NT2/D1 (cell line): ENCODE results near the gene TNMD.
A peak's percentile ranks its signal among the peaks of the same experiment; 100 is the strongest.

Experiments
- DNase-seq: peaks from one replicate; pipeline ENCODE4 v3.0.0-alpha.2; 2011; ENCODE audit warnings: low read depth, low spot score
- H3K27me3 ChIP-seq: 2 replicates; pipeline ENCODE4 v1.6.0; 2011; ENCODE audit warnings: mild to moderate bottlenecking; ENCODE audit not compliant: insufficient read length, insufficient read depth
- H3K36me3 ChIP-seq: 2 replicates; pipeline ENCODE4 v1.6.1; 2011; ENCODE audit warnings: mild to moderate bottlenecking, low read length, mixed read lengths; ENCODE audit not compliant: insufficient read depth, insufficient read length
- H3K4me1 ChIP-seq: 2 replicates; pipeline ENCODE4 v1.5.1; 2011; ENCODE audit not compliant: insufficient read depth, insufficient read length
- H3K4me3 ChIP-seq: 2 replicates; pipeline ENCODE4 v1.5.1; 2011; ENCODE audit warnings: low read depth; ENCODE audit not compliant: insufficient read length
- H3K9ac ChIP-seq: 2 replicates; pipeline ENCODE4 v1.6.0; 2011; ENCODE audit warnings: low read depth; ENCODE audit not compliant: insufficient read length
- H3K9me3 ChIP-seq: 2 replicates; pipeline ENCODE4 v1.5.1; 2011; ENCODE audit warnings: mild to moderate bottlenecking, low read length; ENCODE audit not compliant: insufficient read depth
- SUZ12 ChIP-seq: IDR thresholded peaks from 2 replicates; pipeline ENCODE4 v1.6.1; 2011; ENCODE audit not compliant: insufficient read length, insufficient read depth; ENCODE audit errors: extremely low read depth
- YY1 ChIP-seq: IDR thresholded peaks from 2 replicates; pipeline ENCODE4 v1.6.1; 2011; ENCODE audit not compliant: insufficient read length, insufficient read depth
- ZNF274 ChIP-seq: IDR thresholded peaks from 2 replicates; pipeline ENCODE4 v1.6.1; 2011; ENCODE audit warnings: mild to moderate bottlenecking, low read depth, low read length

Gene TNMD

GRCh38 chrX:100599456-100599855 is 14.7 kb downstream of the TNMD start:
- Histone ChIP-seq H3K27me3 (no peaks in the 10 kb centered on the region), H3K9me3 (no peaks in the 10 kb centered on the region), H3K36me3 (no peaks in the 10 kb centered on the region), H3K4me3 (no peak overlapping the region), H3K9ac (no peak overlapping the region), H3K4me1 (no peaks in the 10 kb centered on the region)
- TF ChIP-seq SUZ12: no peak
- no peak for TF ChIP-seq YY1
- no peak for TF ChIP-seq ZNF274
- DNase-seq: no peak

DNA sequence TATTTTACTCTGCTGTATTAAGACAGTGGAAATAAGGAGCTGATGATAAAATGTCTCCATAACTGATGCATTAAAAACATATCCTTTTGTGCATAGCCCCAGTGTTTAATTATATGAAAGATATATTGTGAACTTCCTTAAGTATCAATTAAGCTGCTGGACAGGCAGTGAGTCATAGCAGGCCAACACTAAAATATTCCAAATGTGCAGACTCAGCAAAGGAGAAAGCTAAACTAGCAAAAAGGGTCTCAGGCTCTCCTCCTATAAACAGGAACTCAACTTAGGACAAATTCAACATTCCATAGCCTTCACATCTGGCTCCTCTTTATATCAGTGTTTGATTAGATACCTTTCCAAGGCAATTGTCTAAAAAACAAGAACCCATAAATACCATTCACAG is 15.6 kb downstream of the TNMD start:
- no peaks in the 10 kb centered on the region for H3K9me3 ChIP-seq
- no peak overlapping the region for H3K4me3 ChIP-seq
- no peaks in the 10 kb centered on the region for H3K27me3 ChIP-seq
- no peak for TF ChIP-seq SUZ12
- no peak for TF ChIP-seq YY1
- no peak for TF ChIP-seq ZNF274
- no peaks in the 10 kb centered on the region for H3K4me1 ChIP-seq
- no peak overlapping the region for H3K9ac ChIP-seq
- no peak for DNase-seq
- no peaks in the 10 kb centered on the region for H3K36me3 ChIP-seq

- Histone ChIP-seq H3K27me3 (no peaks in the 10 kb centered on the region), H3K4me1 (no peaks in the 10 kb centered on the region)
- no peak for DNase-seq
Observed at GRCh38 chrX:100600758-100601157, 16.0 kb downstream of the TNMD start.

DNA sequence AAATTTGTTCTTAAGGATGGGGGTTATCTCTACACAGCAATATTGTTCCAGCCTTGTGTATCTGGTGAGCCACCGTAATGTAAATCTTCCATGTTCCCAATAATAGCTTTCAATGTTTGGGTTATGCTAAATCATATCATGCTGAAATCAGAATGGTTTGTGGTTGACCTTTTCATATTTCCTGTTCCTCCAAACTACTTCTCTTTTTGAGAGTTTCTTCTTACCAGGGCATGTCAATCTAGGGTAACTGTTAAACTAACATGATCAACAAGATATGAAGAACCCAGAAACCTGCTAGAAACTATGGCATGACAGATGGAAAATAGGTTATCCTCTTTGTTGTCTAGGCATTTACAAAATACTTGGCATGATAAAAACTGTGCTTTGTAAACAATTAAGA is 22.0 kb downstream of the TNMD start:
- Histone ChIP-seq H3K27me3 (no peaks in the 10 kb centered on the region), H3K9me3 (no peaks in the 10 kb centered on the region), H3K4me3 (no peak overlapping the region), H3K36me3 (no peaks in the 10 kb centered on the region), H3K9ac (no peak overlapping the region), H3K4me1 (no peaks in the 10 kb centered on the region)
- no peak for TF ChIP-seq SUZ12
- DNase-seq: no peak

More at GRCh38 chrX:100600758-100601157, 16.0 kb downstream of the TNMD start:
- Histone ChIP-seq H3K4me3 (no peak overlapping the region), H3K9me3 (no peaks in the 10 kb centered on the region), H3K9ac (no peak overlapping the region), H3K36me3 (no peaks in the 10 kb centered on the region)
- TF ChIP-seq SUZ12: no peak
- no peak for TF ChIP-seq YY1
- TF ChIP-seq ZNF274: no peak

DNA sequence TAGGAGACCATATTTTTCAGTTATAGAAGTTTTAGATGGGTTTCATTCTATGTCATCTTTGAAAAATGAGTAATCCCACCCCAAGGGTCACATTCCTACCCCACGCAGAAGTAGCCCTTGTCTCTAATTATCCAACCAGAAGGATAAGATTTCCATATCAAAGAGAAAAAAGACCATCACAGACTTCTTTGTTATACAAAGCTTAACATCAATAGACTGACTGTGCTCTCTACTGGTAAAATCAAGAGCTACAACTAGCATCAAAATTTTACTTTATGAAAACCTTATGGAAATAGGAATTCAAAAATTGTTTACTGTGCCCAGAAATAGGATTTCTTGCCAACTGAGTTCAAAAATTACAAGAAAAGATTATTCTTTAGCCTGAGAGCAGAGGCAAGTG is 24.9 kb downstream of the TNMD start:
- no peak overlapping the region for H3K9ac ChIP-seq
- H3K4me3 ChIP-seq: no peak overlapping the region
- H3K36me3 ChIP-seq: no peaks in the 10 kb centered on the region
- H3K4me1 ChIP-seq: no peaks in the 10 kb centered on the region
- no peaks in the 10 kb centered on the region for H3K27me3 ChIP-seq
- no peak for TF ChIP-seq SUZ12
- TF ChIP-seq YY1: no peak
- TF ChIP-seq ZNF274: no peak
- no peaks in the 10 kb centered on the region for H3K9me3 ChIP-seq
- no peak for DNase-seq

DNA sequence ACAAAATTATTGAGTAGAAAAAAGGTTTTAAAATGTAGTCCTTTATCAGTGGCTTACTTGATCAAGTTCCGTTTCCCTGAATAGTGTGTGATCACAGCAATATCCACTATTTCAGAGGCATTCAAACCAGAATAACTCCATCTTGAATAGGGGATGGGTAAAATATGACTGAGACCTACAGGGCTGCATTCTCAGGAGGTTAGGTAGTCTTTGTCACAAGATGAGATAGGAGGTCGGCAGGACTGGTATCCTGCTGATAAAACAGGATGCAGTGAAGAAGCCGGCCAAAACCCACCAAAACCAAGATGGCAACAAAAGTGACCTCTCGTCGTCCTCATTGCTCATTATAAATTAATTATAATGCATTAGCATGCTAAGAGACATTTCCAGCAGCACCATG is 27.2 kb downstream of the TNMD start:
- DNase-seq: no peak
- no peaks in the 10 kb centered on the region for H3K27me3 ChIP-seq
- no peak overlapping the region for H3K4me3 ChIP-seq
- H3K36me3 ChIP-seq: no peaks in the 10 kb centered on the region
- H3K9ac ChIP-seq: no peak overlapping the region
- TF ChIP-seq SUZ12: no peak
- TF ChIP-seq YY1: no peak
- TF ChIP-seq ZNF274: no peak
- H3K4me1 ChIP-seq: no peaks in the 10 kb centered on the region
- H3K9me3 ChIP-seq: no peaks in the 10 kb centered on the region

GRCh38 chrX:100615005-100615404 is 30.3 kb downstream of the TNMD start:
- Histone ChIP-seq H3K4me1 (no peaks in the 10 kb centered on the region), H3K9ac (no peak overlapping the region), H3K9me3 (no peaks in the 10 kb centered on the region), H3K36me3 (no peaks in the 10 kb centered on the region), H3K4me3 (no peak overlapping the region), H3K27me3 (no peaks in the 10 kb centered on the region)
- DNase-seq: peak; percentile 27
- no peak for TF ChIP-seq ZNF274
- TF ChIP-seq YY1: no peak
- no peak for TF ChIP-seq SUZ12

DNA sequence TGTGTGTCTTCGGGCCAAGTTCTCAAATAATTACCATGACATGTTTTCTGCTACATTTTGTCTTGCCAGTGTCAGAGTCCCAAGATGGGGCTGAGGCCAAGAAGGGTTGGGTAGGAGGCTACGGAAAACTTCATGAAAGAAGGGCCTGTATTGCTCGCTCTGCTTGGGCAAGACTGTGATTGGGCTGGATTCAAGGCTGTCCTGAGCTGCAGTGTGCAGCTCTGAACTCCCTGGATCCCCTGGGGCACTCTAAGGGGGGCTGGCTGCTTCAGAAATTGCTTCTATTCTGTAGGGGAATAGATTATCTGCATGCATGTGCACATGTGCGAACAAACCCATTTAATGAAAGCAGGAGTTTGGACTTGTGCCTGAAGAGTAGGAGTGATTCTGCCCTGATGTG is 38.3 kb downstream of the TNMD start:
- Histone ChIP-seq H3K36me3 (no peaks in the 10 kb centered on the region), H3K27me3 (no peaks in the 10 kb centered on the region), H3K9ac (no peak overlapping the region), H3K4me3 (no peak overlapping the region), H3K9me3 (no peaks in the 10 kb centered on the region), H3K4me1 (peaks cover 3% of the 10 kb centered on the region)
- TF ChIP-seq ZNF274 (no peak), YY1 (no peak), SUZ12 (no peak)
- DNase-seq: no peak
